GM13976 (cell line): ENCODE results near the gene KDM4C.
A peak's percentile ranks its signal among the peaks of the same experiment; 100 is the strongest.

Experiments
- DNase-seq: peaks from one replicate; pipeline ENCODE4 v3.0.0; 2012; ENCODE audit warnings: low spot score
- in situ Hi-C: fragments of 300-500 bp; cut with MboI; formaldehyde crosslinking; loops from one replicate; pipeline ENCODE4 v1.12.0; 2022; ENCODE audit warnings: low sequenced_read_pairs, mixed read lengths, inconsistent platforms; ENCODE audit not compliant: unreplicated experiment
- TF ChIP-seq, protein P1 (sequence below): IDR thresholded peaks from 2 replicates; pipeline ENCODE4 v1.5.1; 2012; ENCODE audit warnings: borderline replicate concordance, mild to moderate bottlenecking; ENCODE audit not compliant: insufficient read depth; ENCODE audit errors: extremely low read depth, missing control alignments, control extremely low read depth

KDM4C gene

DNA sequence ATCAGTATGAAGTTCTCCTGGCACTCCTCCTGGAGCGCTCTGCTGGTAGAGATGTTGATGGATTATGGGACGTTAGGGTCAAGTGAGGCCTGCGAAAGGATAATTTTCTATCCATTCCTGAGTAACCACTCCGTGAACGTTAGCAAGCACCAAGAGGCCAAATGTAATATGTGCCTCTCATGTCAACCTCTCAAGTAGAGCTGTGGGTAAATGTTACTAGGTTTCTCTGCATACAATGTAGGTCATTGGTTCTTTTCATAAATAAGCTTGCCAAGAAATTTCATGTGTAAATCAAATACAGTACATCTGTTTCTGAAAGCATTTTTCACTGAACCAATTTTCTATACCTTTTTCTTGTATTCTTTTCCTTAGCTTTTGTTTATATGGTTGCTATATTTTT, 126.3 kb downstream of the KDM4C start:
- TF ChIP-seq, protein P1, sequence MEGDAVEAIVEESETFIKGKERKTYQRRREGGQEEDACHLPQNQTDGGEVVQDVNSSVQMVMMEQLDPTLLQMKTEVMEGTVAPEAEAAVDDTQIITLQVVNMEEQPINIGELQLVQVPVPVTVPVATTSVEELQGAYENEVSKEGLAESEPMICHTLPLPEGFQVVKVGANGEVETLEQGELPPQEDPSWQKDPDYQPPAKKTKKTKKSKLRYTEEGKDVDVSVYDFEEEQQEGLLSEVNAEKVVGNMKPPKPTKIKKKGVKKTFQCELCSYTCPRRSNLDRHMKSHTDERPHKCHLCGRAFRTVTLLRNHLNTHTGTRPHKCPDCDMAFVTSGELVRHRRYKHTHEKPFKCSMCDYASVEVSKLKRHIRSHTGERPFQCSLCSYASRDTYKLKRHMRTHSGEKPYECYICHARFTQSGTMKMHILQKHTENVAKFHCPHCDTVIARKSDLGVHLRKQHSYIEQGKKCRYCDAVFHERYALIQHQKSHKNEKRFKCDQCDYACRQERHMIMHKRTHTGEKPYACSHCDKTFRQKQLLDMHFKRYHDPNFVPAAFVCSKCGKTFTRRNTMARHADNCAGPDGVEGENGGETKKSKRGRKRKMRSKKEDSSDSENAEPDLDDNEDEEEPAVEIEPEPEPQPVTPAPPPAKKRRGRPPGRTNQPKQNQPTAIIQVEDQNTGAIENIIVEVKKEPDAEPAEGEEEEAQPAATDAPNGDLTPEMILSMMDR = no peak
- in situ Hi-C loops = no loop called here
- no peak for DNase-seq

DNA sequence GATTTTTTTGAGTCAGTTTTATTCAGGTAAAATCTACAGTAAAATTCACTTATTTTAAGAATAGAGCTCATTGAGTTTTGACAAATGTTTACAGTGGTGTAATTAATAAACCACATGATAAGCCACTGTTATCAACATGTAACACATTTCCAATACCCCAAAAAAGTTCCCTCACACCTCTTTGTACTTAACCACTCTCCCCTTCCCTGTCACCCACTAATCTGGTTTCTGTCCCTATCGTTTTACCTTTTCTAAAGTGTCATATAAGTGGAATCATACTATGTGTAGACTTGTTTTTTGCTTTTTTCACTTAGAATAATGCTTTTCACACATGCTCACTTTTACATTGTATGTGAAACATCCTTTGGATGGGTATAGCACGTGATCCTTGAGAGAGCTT, 127.2 kb downstream of the KDM4C start:
- in situ Hi-C loops = no loop called here
- TF ChIP-seq, protein P1 = no peak
- DNase-seq = no peak

DNA sequence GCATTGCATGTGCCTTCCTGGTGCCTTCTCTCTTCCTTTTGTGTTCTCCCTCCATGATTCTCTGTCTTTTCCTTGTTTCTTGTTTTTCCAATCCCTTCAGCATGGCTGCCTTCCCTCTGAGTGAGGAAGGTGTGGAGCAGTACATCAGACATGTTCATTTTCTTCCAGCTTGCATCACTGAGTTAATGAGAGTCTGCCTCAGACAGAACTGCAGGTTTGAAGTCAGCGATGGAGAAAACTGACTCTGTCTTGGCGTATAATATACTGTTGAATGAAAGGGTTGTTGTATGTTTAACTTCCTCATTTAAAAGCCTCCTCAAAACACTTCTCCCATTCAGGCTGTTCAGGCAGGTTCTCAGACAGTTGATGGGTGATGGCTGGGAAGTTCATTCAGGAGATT, 129.3 kb downstream of the KDM4C start:
- in situ Hi-C loops = no loop called here
- DNase-seq = no peak
- TF ChIP-seq, protein P1 = no peak

DNA sequence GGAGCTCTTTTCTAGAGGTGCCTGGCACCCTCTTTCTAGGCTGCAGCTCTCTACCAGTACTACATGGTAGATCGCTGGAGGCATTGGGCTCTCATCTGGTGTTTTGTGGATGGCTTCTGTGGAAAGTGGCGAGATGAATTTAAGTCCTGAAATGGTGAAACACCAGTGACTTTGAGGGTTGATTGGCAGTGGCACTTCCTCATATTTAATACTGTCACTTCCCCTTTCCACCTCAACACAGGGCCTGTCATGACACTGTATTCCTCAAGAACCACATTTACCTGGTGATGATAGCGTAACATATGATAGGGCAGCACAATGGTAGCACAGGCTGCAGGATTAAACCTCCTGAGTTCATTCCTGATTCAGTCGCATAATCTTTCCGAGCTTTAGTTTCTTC, 132.1 kb downstream of the KDM4C start:
- no peak for DNase-seq
- in situ Hi-C loops = no loop called here
- TF ChIP-seq, protein P1 = no peak

DNA sequence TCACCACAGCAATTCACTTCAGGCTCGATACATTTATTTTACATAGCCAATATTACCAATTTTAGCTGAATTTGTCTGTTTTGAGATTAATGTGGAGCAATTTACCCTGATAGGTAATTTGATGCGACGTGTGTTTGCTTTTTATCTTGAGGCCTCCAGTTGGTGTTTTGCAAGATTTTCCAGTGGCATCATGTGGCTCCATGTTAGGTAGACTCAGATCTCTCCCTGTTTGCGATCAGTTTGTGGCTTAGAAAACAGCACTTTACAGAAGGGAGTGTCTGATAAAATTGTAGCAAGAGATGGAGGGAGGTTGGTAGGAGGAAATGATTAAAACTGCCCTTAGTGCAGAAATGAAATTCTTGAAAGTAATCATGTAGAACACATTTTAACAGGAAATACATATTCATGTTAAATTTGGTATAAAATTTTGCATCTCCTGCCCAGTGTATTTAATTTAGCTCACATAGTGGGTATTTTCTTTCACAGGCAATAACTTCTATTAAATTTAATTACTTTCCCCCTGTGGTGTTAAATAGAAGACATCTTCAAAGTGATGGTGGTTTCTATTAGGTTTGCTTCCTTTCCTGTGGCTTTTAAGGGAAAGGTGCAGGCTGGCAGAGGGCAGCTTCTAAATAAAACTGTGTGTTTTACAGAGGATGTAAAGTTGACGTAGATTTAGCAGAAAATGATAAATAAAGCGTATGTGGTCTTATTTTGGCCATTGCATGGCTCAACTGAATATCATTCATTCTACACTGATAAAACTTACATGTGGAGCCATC, 135.8 kb downstream of the KDM4C start:
- TF ChIP-seq, protein P1 = no peak
- DNase-seq = no peak
- in situ Hi-C loops = no loop called here

DNA sequence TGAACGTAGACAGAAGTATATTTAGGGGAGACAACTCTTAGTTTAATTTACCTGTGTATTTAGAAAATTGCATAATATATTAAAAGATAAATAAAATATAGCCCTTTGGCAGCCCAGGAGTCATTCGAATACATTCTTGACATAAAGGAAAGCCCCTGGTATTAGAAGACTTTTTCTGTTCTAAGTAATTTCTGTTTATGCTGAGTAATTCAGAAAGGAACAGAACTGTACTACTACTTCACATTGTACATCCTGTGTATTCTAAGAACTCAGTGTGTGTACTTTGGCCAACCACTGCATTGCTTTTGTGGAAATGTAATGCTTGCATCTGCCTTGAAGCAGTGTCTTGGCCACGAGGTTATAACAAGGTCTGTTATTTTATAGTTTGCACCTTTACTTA, 136.4 kb downstream of the KDM4C start:
- TF ChIP-seq, protein P1 = no peak
- peak; percentile 55 for DNase-seq
- in situ Hi-C loops = no loop called here
